Motor neuron (in vitro differentiated cells): ENCODE data around the gene SLC22A13. TPM values are rescaled to one million over a fixed set of nuclear protein-coding genes. Genes with fewer than 3 reads are reported as not detected.

Source experiments
- total RNA-seq, 8 experiments: library from RNA; unstranded; fragments of 300-600 nt; gene quantifications; 2 replicates each; pipeline versions ENCODE4 v1.2.3 to v1.2.4, GENCODE V29; 2022

The SLC22A13 gene
- total RNA-seq, 8 experiments from 2014 or later: 0.13 to 1.0 (median 0.36) TPM; not detected in 1

Other genes with a start within 250 kb of the SLC22A13 start
- 10 to 100 TPM in 7 of 8 experiments, 1 to 10 TPM in 1; 8.8 to 61.8 (median 31.0) TPM for gene PLCD1, start 236.2 kb upstream of the SLC22A13 start, total RNA-seq
- 1 to 10 TPM in 4 of 8 experiments, under 1 TPM in 4; 0.27 to 3.5 (median 0.81) TPM for gene DLEC1, start 226.6 kb upstream of the SLC22A13 start, total RNA-seq
- 10 to 100 TPM; 11.3 to 60.3 (median 25.7) TPM for gene ACAA1, start 128.7 kb upstream of the SLC22A13 start, total RNA-seq
- 10 to 100 TPM in 4 of 8 experiments, 1 to 10 TPM in 3, under 1 TPM in 1; 0.76 to 24.4 (median 9.3) TPM for gene MYD88, start 127.2 kb upstream of the SLC22A13 start, total RNA-seq
- 10 to 100 TPM; 23.8 to 51.8 (median 30.9) TPM for gene OXSR1, start 100.3 kb upstream of the SLC22A13 start, total RNA-seq
- under 1 TPM; 0.11 to 0.71 (median 0.33) TPM for gene SLC22A14, start 16.5 kb downstream of the SLC22A13 start, total RNA-seq
- 10 to 100 TPM in 1 of 8 experiments, 1 to 10 TPM in 7; 2.5 to 14.2 (median 5.1) TPM for gene XYLB, start 81.0 kb downstream of the SLC22A13 start, total RNA-seq
- gene ACVR2B, start 188.1 kb downstream of the SLC22A13 start, total RNA-seq: 10 to 100 TPM in 6 of 8 experiments, 1 to 10 TPM in 2; 1.2 to 83.1 (median 31.5) TPM
- 10 to 100 TPM in 7 of 8 experiments, 1 to 10 TPM in 1; 7.2 to 22.1 (median 14.7) TPM for gene EXOG, start 230.5 kb downstream of the SLC22A13 start, total RNA-seq